Activated CD4-positive, alpha-beta memory T cell treated with anti-CD3 and anti-CD28 coated beads, Interleukin-2, amount 10 ng/mL, durations not matched to agents 7 days and 5 days (primary cell): ENCODE measurements around the gene OBP2A. TPM values are rescaled to one million over a fixed set of nuclear protein-coding genes. Genes with fewer than 3 reads are reported as not detected.

Experiments
- CTCF ChIA-PET: fragments of 350-600 bp; sonication (Branson Sonifier 250); formaldehyde crosslinking; loops from one replicate; lab custom pipeline; 2021; ENCODE audit warnings: antibody characterized with exemption, inconsistent platforms; lab: Charles Lee
- POLR2A ChIA-PET: fragments of 350-600 bp; sonication (Branson Sonifier 250); formaldehyde crosslinking; loops from one replicate; lab custom pipeline; 2021; ENCODE audit warnings: antibody characterized with exemption; lab: Charles Lee
- DNase-seq: peaks from one replicate; pipeline ENCODE4 v3.0.0-alpha.2; 2020
- H3K27ac Mint-ChIP-seq: one replicate; pipeline ENCODE4 v1.8.0; 2021; ENCODE audit warnings: mild to moderate bottlenecking, mixed read lengths
- H3K27me3 Mint-ChIP-seq: one replicate; pipeline ENCODE4 v1.8.0; 2021; ENCODE audit warnings: mixed read lengths
- H3K36me3 Mint-ChIP-seq: one replicate; pipeline ENCODE4 v1.8.0; 2021; ENCODE audit warnings: low read depth, mixed read lengths
- H3K4me1 Mint-ChIP-seq: one replicate; pipeline ENCODE4 v1.8.0; 2021; ENCODE audit warnings: mixed read lengths
- H3K4me3 Mint-ChIP-seq: one replicate; pipeline ENCODE4 v1.8.0; 2021; ENCODE audit warnings: mild to moderate bottlenecking, mixed read lengths
- H3K9me3 Mint-ChIP-seq: one replicate; pipeline ENCODE4 v1.8.0; 2021; ENCODE audit warnings: mixed read lengths
- total RNA-seq, 2 experiments: library from RNA; stranded (reverse); gene quantifications; one replicate each; pipeline ENCODE4 v1.2.3, GENCODE V29; 2021

The OBP2A gene
- total RNA-seq, 2 experiments from 2014 or later = not detected

- no peak for DNase-seq
- Mint-ChIP-seq H3K9me3 (peaks cover 5% of the 10 kb centered on the region), H3K36me3 (no peaks in the 10 kb centered on the region), H3K27me3 (peaks cover 11% of the 10 kb centered on the region), H3K4me1 (no peaks in the 10 kb centered on the region), H3K4me3 (no peak overlapping the region), H3K27ac (no peak overlapping the region)
- POLR2A ChIA-PET = no interaction called here
- CTCF ChIA-PET = no interaction called here
These were observed 26.3 kb downstream of the OBP2A start for GRCh38 chr9:135572233-135572632.

- no peaks in the 10 kb centered on the region for H3K36me3 Mint-ChIP-seq
- no peak for DNase-seq
- H3K4me3 Mint-ChIP-seq = no peak overlapping the region
- no peak overlapping the region for H3K27ac Mint-ChIP-seq
- H3K27me3 Mint-ChIP-seq = peaks cover 11% of the 10 kb centered on the region
- H3K9me3 Mint-ChIP-seq = peaks cover 5% of the 10 kb centered on the region
- H3K4me1 Mint-ChIP-seq = no peaks in the 10 kb centered on the region
- ChIA-PET CTCF (no interaction called here), POLR2A (no interaction called here)
These were observed 27.2 kb downstream of the OBP2A start for GRCh38 chr9:135573124-135573523.

GRCh38 chr9:135574331-135574730 is 28.4 kb downstream of the OBP2A start:
- H3K27ac Mint-ChIP-seq = no peak overlapping the region
- DNase-seq = peak; percentile 5
- H3K4me1 Mint-ChIP-seq = no peaks in the 10 kb centered on the region
- ChIA-PET POLR2A (no interaction called here), CTCF (no interaction called here)
- peaks cover 6% of the 10 kb centered on the region for H3K27me3 Mint-ChIP-seq
- H3K36me3 Mint-ChIP-seq = no peaks in the 10 kb centered on the region
- H3K9me3 Mint-ChIP-seq = peaks cover under 1% of the 10 kb centered on the region
- H3K4me3 Mint-ChIP-seq = no peak overlapping the region

GRCh38 chr9:135574943-135575342 is 29.0 kb downstream of the OBP2A start:
- CTCF ChIA-PET = no interaction called here
- Mint-ChIP-seq H3K9me3 (no peaks in the 10 kb centered on the region), H3K27me3 (peaks cover 4% of the 10 kb centered on the region), H3K4me1 (no peaks in the 10 kb centered on the region), H3K27ac (no peak overlapping the region), H3K36me3 (no peaks in the 10 kb centered on the region), H3K4me3 (no peak overlapping the region)
- DNase-seq = no peak
- POLR2A ChIA-PET = no interaction called here

GRCh38 chr9:135575995-135576631 is 30.2 kb downstream of the OBP2A start:
- no peak for DNase-seq
- Mint-ChIP-seq H3K36me3 (no peaks in the 10 kb centered on the region), H3K4me1 (no peaks in the 10 kb centered on the region), H3K27ac (no peak overlapping the region), H3K27me3 (no peaks in the 10 kb centered on the region), H3K9me3 (no peaks in the 10 kb centered on the region), H3K4me3 (no peak overlapping the region)
- POLR2A ChIA-PET = no interaction called here
- CTCF ChIA-PET = no interaction called here

GRCh38 chr9:135577256-135577655 is 31.3 kb downstream of the OBP2A start:
- ChIA-PET POLR2A (no interaction called here), CTCF (no interaction called here)
- Mint-ChIP-seq H3K9me3 (no peaks in the 10 kb centered on the region), H3K27me3 (no peaks in the 10 kb centered on the region), H3K27ac (no peak overlapping the region), H3K4me1 (no peaks in the 10 kb centered on the region), H3K36me3 (no peaks in the 10 kb centered on the region), H3K4me3 (no peak overlapping the region)
- DNase-seq = no peak

GRCh38 chr9:135579356-135579755 is 33.4 kb downstream of the OBP2A start:
- Mint-ChIP-seq H3K36me3 (no peaks in the 10 kb centered on the region), H3K4me3 (no peak overlapping the region), H3K27me3 (no peaks in the 10 kb centered on the region), H3K9me3 (no peaks in the 10 kb centered on the region), H3K4me1 (no peaks in the 10 kb centered on the region), H3K27ac (no peak overlapping the region)
- POLR2A ChIA-PET = no interaction called here
- no peak for DNase-seq
- CTCF ChIA-PET = no interaction called here

GRCh38 chr9:135579889-135580660 is 34.1 kb downstream of the OBP2A start:
- Mint-ChIP-seq H3K9me3 (no peaks in the 10 kb centered on the region), H3K36me3 (no peaks in the 10 kb centered on the region), H3K4me1 (no peaks in the 10 kb centered on the region), H3K27me3 (no peaks in the 10 kb centered on the region), H3K27ac (no peak overlapping the region), H3K4me3 (no peak overlapping the region)
- no peak for DNase-seq
- ChIA-PET POLR2A (no interaction called here), CTCF (no interaction called here)

- ChIA-PET CTCF (no interaction called here), POLR2A (no interaction called here)
- Mint-ChIP-seq H3K36me3 (no peaks in the 10 kb centered on the region), H3K4me3 (no peak overlapping the region), H3K4me1 (no peaks in the 10 kb centered on the region), H3K9me3 (no peaks in the 10 kb centered on the region), H3K27me3 (no peaks in the 10 kb centered on the region), H3K27ac (no peak overlapping the region)
- no peak for DNase-seq
These were observed 34.9 kb downstream of the OBP2A start for GRCh38 chr9:135580664-135581380.

GRCh38 chr9:135581636-135582426 is 35.9 kb downstream of the OBP2A start:
- H3K4me3 Mint-ChIP-seq = no peak overlapping the region
- ChIA-PET CTCF (no interaction called here), POLR2A (no interaction called here)
- H3K36me3 Mint-ChIP-seq = no peaks in the 10 kb centered on the region
- DNase-seq = no peak
- no peaks in the 10 kb centered on the region for H3K9me3 Mint-ChIP-seq
- no peaks in the 10 kb centered on the region for H3K27me3 Mint-ChIP-seq
- no peak overlapping the region for H3K27ac Mint-ChIP-seq
- H3K4me1 Mint-ChIP-seq = no peaks in the 10 kb centered on the region

GRCh38 chr9:135582541-135582940 is 36.6 kb downstream of the OBP2A start:
- ChIA-PET CTCF (no interaction called here), POLR2A (no interaction called here)
- H3K4me1 Mint-ChIP-seq = no peaks in the 10 kb centered on the region
- H3K4me3 Mint-ChIP-seq = no peak overlapping the region
- H3K27me3 Mint-ChIP-seq = no peaks in the 10 kb centered on the region
- H3K9me3 Mint-ChIP-seq = no peaks in the 10 kb centered on the region
- no peak for DNase-seq
- H3K36me3 Mint-ChIP-seq = no peaks in the 10 kb centered on the region
- H3K27ac Mint-ChIP-seq = no peak overlapping the region

- no peak for DNase-seq
- Mint-ChIP-seq H3K36me3 (no peaks in the 10 kb centered on the region), H3K27ac (no peak overlapping the region), H3K4me3 (no peak overlapping the region), H3K4me1 (no peaks in the 10 kb centered on the region), H3K27me3 (no peaks in the 10 kb centered on the region), H3K9me3 (no peaks in the 10 kb centered on the region)
- ChIA-PET CTCF (no interaction called here), POLR2A (no interaction called here)
These were observed 37.2 kb downstream of the OBP2A start for GRCh38 chr9:135582966-135583687.
